ENCODE results near the gene SLC39A11.

SLC39A11 gene

GRCh38 chr17:72614871-72615626 lies 477.4 kb downstream of the SLC39A11 start:
- no peak for TF ChIP-seq TCF12 (IDR thresholded peaks at IDR 0.05; ENCODE audit: low read depth)
- no peak for TF ChIP-seq EP300 (IDR thresholded peaks at IDR 0.05; ENCODE audit: borderline replicate concordance)
- no peak for TF ChIP-seq MAX (IDR thresholded peaks at IDR 0.05)
- TF ChIP-seq CREB1 (IDR thresholded peaks at IDR 0.05; ENCODE audit: low read depth) = no peak
- no peak for TF ChIP-seq RAD21 (IDR thresholded peaks at IDR 0.05; ENCODE audit: low read depth)
- TF ChIP-seq YY1 (IDR thresholded peaks at IDR 0.05; ENCODE audit: low read depth) = no peak
- TF ChIP-seq TEAD4 (IDR thresholded peaks at IDR 0.05) = no peak

- TF ChIP-seq EP300 (IDR thresholded peaks at IDR 0.05; ENCODE audit: borderline replicate concordance) (no peak), CREB1 (IDR thresholded peaks at IDR 0.05; ENCODE audit: low read depth) (no peak), REST (IDR thresholded peaks at IDR 0.05; ENCODE audit: low read depth) (no peak), YY1 (IDR thresholded peaks at IDR 0.05; ENCODE audit: low read depth) (no peak), NFIC (IDR thresholded peaks at IDR 0.05) (no peak), EGR1 (IDR thresholded peaks at IDR 0.05) (no peak), USF1 (IDR thresholded peaks at IDR 0.05) (no peak), MAX (IDR thresholded peaks at IDR 0.05) (0 out of 2 replicates have a peak, but pooled peaks have one; percentile 7)
These were observed 478.0 kb downstream of the SLC39A11 start for GRCh38 chr17:72614476-72614870.

GRCh38 chr17:72613806-72614292 lies 478.6 kb downstream of the SLC39A11 start:
- 0 out of 2 replicates have a peak, but pooled peaks have one; percentile 9 for TF ChIP-seq MAX (IDR thresholded peaks at IDR 0.05)
- TF ChIP-seq YY1 (IDR thresholded peaks at IDR 0.05; ENCODE audit: low read depth) = no peak
- no peak for TF ChIP-seq TEAD4 (IDR thresholded peaks at IDR 0.05)

GRCh38 chr17:72613396-72613795 lies 479.1 kb downstream of the SLC39A11 start:
- TF ChIP-seq ZBTB7A (IDR thresholded peaks at IDR 0.05; ENCODE audit: low read depth) (no peak), REST (IDR thresholded peaks at IDR 0.05; ENCODE audit: low read depth) (no peak), RAD21 (IDR thresholded peaks at IDR 0.05; ENCODE audit: low read depth) (no peak), EP300 (IDR thresholded peaks at IDR 0.05; ENCODE audit: borderline replicate concordance) (peak; percentile 58; the same call in 1 of the 2 replicates), CEBPB (IDR thresholded peaks at IDR 0.05) (peak; percentile 90), USF1 (IDR thresholded peaks at IDR 0.05) (no peak), YY1 (IDR thresholded peaks at IDR 0.05; ENCODE audit: low read depth) (no peak), TEAD4 (IDR thresholded peaks at IDR 0.05) (peak; percentile 50; the same call in 1 of the 2 replicates), MAX (IDR thresholded peaks at IDR 0.05) (no peak), TCF12 (IDR thresholded peaks at IDR 0.05; ENCODE audit: low read depth) (peak; percentile 45; the same call in 1 of the 2 replicates)

GRCh38 chr17:72611172-72611571 lies 481.3 kb downstream of the SLC39A11 start:
- TF ChIP-seq TAF1 (IDR thresholded peaks at IDR 0.05; ENCODE audit: low read depth) (no peak), YY1 (IDR thresholded peaks at IDR 0.05; ENCODE audit: low read depth) (no peak), NFIC (IDR thresholded peaks at IDR 0.05) (no peak), USF1 (IDR thresholded peaks at IDR 0.05) (no peak), EP300 (IDR thresholded peaks at IDR 0.05; ENCODE audit: borderline replicate concordance) (no peak), RAD21 (IDR thresholded peaks at IDR 0.05; ENCODE audit: low read depth) (no peak)
